RWPE2 (cell line): ENCODE data around the gene SULT1A1.
"Not testable (repeated sequence)": the region's sequence is repeated elsewhere in the genome, so short reads cannot be mapped to it uniquely, and the experiment has no call there.

Experiments used
- ATAC-seq: fragments of 200-7000 bp; cut with Tn5 transposase; 3 replicates; pipeline ENCODE4 v1.9.1; 2021; ENCODE audit warnings: low read depth
- DNase-seq: peaks from one replicate; pipeline ENCODE4 v3.0.0-alpha.2; 2020; ENCODE audit warnings: low spot score
- H3K27ac ChIP-seq: fragments of 450-650 bp; 2 replicates; pipeline ENCODE4 v1.5.1; 2017; ENCODE audit warnings: mild to moderate bottlenecking; ENCODE audit not compliant: poor library complexity, severe bottlenecking
- H3K27me3 ChIP-seq: fragments of 250-450 bp; sonication (Bioruptor Pico); 2 replicates; pipeline ENCODE4 v1.5.1; 2021; ENCODE audit warnings: mild to moderate bottlenecking, moderate library complexity; ENCODE audit not compliant: insufficient read depth, poor library complexity, severe bottlenecking
- H3K36me3 ChIP-seq: fragments of 250-450 bp; sonication (Bioruptor Pico); 2 replicates; pipeline ENCODE4 v1.5.1; 2020; ENCODE audit warnings: low read depth, mild to moderate bottlenecking, moderate library complexity
- H3K4me1 ChIP-seq: fragments of 250-450 bp; sonication (Bioruptor Pico); 2 replicates; pipeline ENCODE4 v1.5.1; 2021; ENCODE audit warnings: mild to moderate bottlenecking, moderate library complexity; ENCODE audit not compliant: insufficient read depth, poor library complexity, severe bottlenecking
- H3K4me3 ChIP-seq: fragments of 250-450 bp; sonication (Bioruptor Pico); 2 replicates; pipeline ENCODE4 v1.5.1; 2021; ENCODE audit warnings: mild to moderate bottlenecking, moderate library complexity; ENCODE audit not compliant: severe bottlenecking
- H3K9me3 ChIP-seq: fragments of 250-450 bp; sonication (Bioruptor Pico); 2 replicates; pipeline ENCODE4 v1.5.1; 2021; ENCODE audit warnings: mild to moderate bottlenecking, moderate library complexity; ENCODE audit not compliant: severe bottlenecking
- TF ChIP-seq, protein P1 (sequence below): fragments of 450-650 bp; IDR thresholded peaks from one replicate; pipeline ENCODE4 v1.5.1; 2017; ENCODE audit warnings: mild to moderate bottlenecking, moderate library complexity; ENCODE audit not compliant: poor library complexity, severe bottlenecking

SULT1A1 gene

DNA sequence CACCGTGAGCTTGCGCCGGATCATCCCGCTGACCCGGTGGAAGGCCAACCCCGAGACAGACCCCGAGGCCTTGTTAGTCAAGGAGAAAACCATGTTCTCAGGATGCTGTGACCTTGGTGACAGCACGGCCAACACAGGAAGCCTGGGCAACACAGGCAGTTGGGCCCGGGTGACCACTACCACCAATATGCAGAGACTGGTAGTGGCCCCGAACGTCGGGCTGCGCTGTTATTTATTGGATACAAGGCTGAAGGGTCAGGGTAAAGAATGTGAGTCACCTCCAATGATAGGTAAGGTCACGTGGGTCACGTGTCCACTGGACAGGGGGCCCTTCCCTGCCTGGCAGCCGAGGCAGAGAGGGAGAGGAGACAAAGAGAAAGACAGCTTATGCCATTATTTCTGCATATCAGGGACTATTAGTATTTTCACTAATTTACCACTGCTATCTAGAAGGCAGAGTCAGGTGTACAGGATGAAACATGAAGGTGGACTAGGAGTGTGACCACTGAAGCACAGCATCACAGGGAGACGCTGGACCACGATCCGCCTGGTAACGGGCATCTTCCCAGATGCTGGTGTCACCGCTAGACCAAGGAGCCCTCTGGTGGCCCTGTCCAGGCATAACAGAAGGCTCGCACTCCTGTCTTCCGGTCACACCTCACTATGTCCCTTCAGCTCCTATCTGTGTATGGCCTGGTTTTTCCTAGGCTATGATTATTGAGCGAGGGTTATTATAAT is 5.8 kb upstream of the SULT1A1 start:
- not testable (repeated sequence) for H3K4me3 ChIP-seq, DNase-seq, ATAC-seq, H3K27ac ChIP-seq, H3K9me3 ChIP-seq, H3K4me1 ChIP-seq, H3K27me3 ChIP-seq
- H3K36me3 ChIP-seq: peaks cover 18% of the 10 kb centered on the region; the same call in 1 of the 2 replicates
- TF ChIP-seq, protein P1, sequence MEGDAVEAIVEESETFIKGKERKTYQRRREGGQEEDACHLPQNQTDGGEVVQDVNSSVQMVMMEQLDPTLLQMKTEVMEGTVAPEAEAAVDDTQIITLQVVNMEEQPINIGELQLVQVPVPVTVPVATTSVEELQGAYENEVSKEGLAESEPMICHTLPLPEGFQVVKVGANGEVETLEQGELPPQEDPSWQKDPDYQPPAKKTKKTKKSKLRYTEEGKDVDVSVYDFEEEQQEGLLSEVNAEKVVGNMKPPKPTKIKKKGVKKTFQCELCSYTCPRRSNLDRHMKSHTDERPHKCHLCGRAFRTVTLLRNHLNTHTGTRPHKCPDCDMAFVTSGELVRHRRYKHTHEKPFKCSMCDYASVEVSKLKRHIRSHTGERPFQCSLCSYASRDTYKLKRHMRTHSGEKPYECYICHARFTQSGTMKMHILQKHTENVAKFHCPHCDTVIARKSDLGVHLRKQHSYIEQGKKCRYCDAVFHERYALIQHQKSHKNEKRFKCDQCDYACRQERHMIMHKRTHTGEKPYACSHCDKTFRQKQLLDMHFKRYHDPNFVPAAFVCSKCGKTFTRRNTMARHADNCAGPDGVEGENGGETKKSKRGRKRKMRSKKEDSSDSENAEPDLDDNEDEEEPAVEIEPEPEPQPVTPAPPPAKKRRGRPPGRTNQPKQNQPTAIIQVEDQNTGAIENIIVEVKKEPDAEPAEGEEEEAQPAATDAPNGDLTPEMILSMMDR: peak; percentile 67

- H3K9me3 ChIP-seq, H3K27me3 ChIP-seq, H3K4me3 ChIP-seq, H3K27ac ChIP-seq, H3K4me1 ChIP-seq, DNase-seq, ATAC-seq: not testable (repeated sequence)
- H3K36me3 ChIP-seq: peaks cover 15% of the 10 kb centered on the region; the same call in 1 of the 2 replicates
Measured at GRCh38 chr16:28614561-28614960, 4.7 kb upstream of the SULT1A1 start.

DNA sequence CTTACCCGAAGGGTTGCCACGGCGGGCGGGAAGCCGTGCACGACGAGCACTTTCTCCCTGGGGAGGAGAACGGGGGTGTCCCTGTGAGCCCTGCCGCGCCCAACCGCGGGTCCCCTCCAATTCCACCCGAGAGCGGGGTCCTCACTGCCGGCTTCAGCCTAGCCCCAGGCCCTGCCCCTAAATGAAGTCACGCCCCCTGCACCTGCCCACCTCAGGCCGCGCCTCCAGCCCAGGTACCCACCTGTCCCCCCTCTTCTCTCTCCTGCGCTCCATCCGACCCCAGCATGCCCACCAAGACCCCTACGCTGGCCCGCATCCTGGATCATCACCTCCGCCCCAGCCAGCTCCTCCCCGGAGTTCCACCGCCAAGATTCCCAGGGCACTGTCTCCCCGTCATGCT is 4.1 kb upstream of the SULT1A1 start:
- H3K27ac ChIP-seq, H3K4me3 ChIP-seq, H3K9me3 ChIP-seq, H3K36me3 ChIP-seq, DNase-seq, H3K27me3 ChIP-seq, ATAC-seq, H3K4me1 ChIP-seq: not testable (repeated sequence)

- not testable (repeated sequence) for H3K27ac ChIP-seq, DNase-seq, H3K4me1 ChIP-seq, H3K4me3 ChIP-seq, H3K9me3 ChIP-seq, H3K36me3 ChIP-seq, H3K27me3 ChIP-seq
- ATAC-seq: peak; percentile 73
Measured at GRCh38 chr16:28612359-28613280, 2.8 kb upstream of the SULT1A1 start.

DNA sequence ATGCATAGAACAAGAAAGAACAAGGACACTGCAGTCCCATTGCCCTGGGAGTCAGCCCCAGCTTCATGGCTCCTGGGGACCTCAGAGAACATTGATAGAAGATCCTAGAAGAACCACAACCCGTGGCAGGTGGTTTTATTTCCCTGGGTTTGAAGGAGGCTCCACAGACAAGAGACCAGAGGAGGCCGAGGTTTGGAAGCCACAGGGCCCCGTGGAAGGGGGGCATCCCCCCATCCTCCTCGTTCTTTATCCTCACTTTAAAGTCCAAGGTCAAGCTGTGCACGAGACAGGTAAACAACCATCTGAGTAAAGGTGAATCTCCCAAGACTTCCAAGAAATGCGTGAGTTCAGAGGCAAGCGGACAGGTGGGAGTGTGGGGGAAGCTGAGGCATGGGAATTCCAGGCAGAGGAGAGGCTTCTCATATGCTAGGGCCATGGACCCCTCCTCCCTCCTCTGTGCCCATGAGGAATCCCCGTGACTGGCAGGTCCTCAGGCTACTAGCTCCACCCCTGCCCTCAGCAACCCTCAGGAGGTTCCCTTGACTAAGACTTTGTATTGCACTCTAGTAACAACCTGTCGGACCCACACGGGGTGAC is 849 bp upstream of the SULT1A1 start:
- DNase-seq (no peak), ATAC-seq (no peak)
- Histone ChIP-seq H3K4me3 (no peak overlapping the region), H3K4me1 (no peaks in the 10 kb centered on the region), H3K36me3 (0 out of 2 replicates have a peak, but pooled peaks cover under 1% of the 10 kb centered on the region), H3K9me3 (no peaks in the 10 kb centered on the region), H3K27ac (no peak overlapping the region), H3K27me3 (no peaks in the 10 kb centered on the region)
- TF ChIP-seq, protein P1: no peak

- DNase-seq, ATAC-seq, H3K4me3 ChIP-seq, H3K4me1 ChIP-seq, H3K27me3 ChIP-seq, H3K27ac ChIP-seq, H3K36me3 ChIP-seq, H3K9me3 ChIP-seq: not testable (repeated sequence)
Measured at GRCh38 chr16:28608867-28609596, 812 bp downstream of the SULT1A1 start.

DNA sequence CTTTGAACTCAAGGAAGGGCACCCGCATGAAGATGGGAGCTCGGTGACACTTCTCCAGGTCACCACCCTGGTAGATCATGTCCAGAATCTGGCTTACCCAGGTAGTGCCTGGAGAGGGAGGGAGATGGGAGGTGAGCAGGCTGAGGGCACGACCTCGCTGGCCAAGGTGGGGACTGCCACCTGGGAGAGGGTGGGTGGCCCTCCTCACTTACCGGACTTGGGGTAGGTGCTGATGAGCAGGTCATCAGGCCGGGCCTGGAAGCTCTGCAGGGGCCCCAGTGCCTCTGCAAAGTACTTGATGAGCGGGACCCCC is 1.4 kb downstream of the SULT1A1 start:
- not testable (repeated sequence) for H3K27me3 ChIP-seq, ATAC-seq, H3K36me3 ChIP-seq, H3K9me3 ChIP-seq, H3K4me1 ChIP-seq, DNase-seq, H3K4me3 ChIP-seq, H3K27ac ChIP-seq

- ATAC-seq, H3K27me3 ChIP-seq, H3K9me3 ChIP-seq, H3K4me1 ChIP-seq, H3K27ac ChIP-seq, DNase-seq, H3K36me3 ChIP-seq, H3K4me3 ChIP-seq: not testable (repeated sequence)
Measured at GRCh38 chr16:28607681-28608495, 2.0 kb downstream of the SULT1A1 start.
